Islet of Langerhans (tissue), 1 donor: ENCODE measurements around the gene SLC35A4.

Experiments
- FAIRE-seq: peaks from one replicate; lab custom pipeline; 2011; peaks lifted over from hg19 to GRCh38; lab: Jason Lieb, UNC

SLC35A4 gene

DNA sequence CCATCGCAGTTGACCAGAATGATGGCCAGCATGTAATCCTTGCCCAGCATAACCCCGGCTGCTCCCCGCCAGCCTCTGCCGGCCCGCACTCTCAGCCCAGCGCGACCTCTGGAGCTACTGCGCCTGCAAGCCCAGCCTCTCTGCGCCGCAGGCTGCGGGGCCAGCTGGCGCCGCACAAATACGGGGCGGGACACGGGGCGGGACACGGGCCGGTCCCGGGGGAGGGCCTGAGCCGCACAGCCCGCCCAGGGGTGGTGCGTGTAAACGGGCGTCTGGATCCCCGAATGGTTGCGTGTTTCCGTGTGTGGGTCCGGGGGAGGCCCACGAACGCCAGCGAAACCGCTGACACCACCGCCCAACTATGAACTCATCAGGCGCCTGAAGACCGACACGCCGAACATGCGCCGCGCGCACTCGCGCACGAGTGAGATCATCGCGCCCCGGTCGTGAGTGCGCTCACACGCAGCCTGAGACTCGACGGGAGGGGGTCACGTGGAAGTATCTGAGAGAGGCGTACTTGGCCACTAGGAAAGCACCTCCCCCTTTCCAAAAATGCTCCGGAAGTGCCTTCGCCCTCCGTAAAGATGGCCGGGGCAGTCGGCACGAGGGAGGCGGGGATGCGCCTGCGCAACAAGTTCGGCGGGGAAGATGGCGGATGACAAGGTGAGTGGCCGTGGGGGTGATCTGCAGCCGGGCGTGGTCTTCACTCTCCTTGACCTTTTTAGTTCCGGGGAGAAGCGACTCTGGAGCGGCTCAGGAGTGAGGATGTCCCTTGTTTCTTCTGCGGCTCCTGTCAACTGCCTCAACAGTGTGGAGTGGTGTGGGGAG is at the start of gene SLC35A4, which contains the start of gene APBB3:
Gene SLC35A4 (plus strand): TSS at position 633 of the 828 bp plus-strand sequence. CDS start 2,342 bp downstream, outside the sequence.
Gene APBB3 (minus strand): TSS at position 403 of the 828 bp plus-strand sequence. CDS start 353 bp downstream, at position 50.
- peak; percentile 9 for FAIRE-seq

- FAIRE-seq, result no peak
These were observed 40.6 kb upstream of the SLC35A4 start for GRCh38 chr5:140524003-140524402.

GRCh38 chr5:140540227-140540626 is 24.4 kb upstream of the SLC35A4 start:
- no peak for FAIRE-seq

- no peak for FAIRE-seq
These were observed 21.7 kb upstream of the SLC35A4 start for GRCh38 chr5:140542972-140543371.

DNA sequence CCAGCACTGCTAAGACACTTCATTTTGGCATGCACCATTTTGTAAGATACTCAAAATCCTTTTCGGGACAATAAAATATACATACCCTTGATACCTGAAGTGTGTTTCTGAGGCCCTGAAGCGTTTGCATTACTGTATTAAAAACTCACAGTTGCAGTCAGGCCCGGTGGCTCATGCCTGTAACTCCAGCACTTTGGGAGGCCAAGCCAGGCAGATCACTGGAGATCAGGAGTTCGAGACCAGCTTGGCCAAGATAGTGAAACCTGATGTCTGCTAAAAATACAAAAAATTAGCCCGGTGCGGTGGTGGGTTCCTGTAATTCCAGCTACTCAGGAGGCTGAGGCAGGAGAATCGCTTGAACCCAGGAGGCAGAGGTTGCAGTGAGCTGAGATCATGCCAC is 19.6 kb upstream of the SLC35A4 start:
- FAIRE-seq, result no peak

DNA sequence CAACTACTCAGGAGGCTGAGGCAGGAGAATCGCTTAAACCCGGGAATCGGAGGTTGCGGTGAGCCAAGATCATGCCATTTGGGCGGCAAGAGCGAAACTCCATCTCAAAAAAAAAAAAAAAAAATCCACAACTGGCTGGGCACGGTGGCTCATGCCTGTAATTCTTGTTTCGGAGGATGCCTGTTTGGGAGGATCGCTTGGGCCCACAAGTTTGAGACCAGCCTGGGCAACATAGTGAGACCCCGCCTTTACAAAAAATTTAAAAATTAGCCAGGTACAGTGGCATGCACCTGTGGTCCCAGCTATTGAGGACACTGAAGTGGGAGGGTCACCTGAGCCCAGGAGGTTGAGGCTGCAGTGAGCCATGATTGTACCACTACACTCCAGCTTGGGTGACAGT is 19.0 kb upstream of the SLC35A4 start:
- no peak for FAIRE-seq

DNA sequence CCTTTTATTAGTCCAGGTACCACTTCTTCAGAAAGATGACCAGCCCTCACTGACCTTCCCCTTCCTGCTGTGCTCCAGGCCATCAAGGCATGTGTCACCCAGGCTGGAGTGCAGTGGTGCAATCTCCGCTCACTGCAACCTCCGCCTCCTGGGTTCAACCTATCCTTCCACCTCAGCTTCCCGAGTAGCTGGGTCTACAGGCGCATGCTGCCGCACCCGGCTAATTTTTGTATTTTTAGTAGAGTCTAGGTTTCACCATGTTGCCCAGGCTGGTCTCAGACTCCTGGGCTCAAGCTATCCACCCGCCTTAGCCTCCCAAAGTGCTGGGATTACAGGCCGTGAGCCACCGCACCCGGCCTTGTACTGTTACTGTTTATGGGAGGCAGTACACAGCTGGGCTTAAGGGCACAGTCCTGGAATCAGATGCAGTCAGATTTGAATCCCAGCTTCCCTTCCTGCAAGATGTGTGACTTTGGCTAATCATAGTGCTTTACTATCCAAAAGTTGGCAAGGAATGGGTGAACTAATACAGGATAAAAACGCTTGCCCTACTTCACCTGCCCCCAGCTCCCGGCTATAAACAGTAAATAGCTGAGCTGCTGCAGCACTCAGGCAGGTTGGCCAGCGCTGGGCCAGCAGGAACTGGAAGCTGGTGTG is 17.6 kb upstream of the SLC35A4 start:
- FAIRE-seq, result no peak

GRCh38 chr5:140547508-140548299 is 16.9 kb upstream of the SLC35A4 start, which contains the start of gene EIF4EBP3:
Gene EIF4EBP3 (plus strand): TSS chr5:140547662. CDS start chr5:140547738, 76 bp downstream.
- peak; percentile 33 for FAIRE-seq

DNA sequence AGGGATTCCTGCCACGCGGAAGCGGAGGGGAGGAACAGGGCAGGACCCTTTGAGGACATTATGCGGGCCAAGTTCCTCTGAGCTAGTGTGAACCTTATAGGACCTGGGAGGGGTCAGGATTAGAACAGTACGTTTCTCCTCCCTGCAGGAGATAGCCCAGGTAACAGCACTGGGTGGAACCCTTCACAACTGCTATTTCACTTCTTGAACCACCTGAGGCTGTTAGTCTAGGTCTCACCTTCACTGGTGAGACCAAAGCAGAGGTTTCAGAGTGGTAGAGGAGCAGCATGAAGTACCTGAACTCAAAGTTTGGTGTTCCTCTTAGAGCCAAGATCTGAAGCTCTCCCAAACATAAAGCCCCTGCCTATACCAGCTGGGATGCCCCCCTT is 16.3 kb upstream of the SLC35A4 start:
- no peak for FAIRE-seq

GRCh38 chr5:140548791-140549190 is 15.8 kb upstream of the SLC35A4 start:
- FAIRE-seq, result no peak

DNA sequence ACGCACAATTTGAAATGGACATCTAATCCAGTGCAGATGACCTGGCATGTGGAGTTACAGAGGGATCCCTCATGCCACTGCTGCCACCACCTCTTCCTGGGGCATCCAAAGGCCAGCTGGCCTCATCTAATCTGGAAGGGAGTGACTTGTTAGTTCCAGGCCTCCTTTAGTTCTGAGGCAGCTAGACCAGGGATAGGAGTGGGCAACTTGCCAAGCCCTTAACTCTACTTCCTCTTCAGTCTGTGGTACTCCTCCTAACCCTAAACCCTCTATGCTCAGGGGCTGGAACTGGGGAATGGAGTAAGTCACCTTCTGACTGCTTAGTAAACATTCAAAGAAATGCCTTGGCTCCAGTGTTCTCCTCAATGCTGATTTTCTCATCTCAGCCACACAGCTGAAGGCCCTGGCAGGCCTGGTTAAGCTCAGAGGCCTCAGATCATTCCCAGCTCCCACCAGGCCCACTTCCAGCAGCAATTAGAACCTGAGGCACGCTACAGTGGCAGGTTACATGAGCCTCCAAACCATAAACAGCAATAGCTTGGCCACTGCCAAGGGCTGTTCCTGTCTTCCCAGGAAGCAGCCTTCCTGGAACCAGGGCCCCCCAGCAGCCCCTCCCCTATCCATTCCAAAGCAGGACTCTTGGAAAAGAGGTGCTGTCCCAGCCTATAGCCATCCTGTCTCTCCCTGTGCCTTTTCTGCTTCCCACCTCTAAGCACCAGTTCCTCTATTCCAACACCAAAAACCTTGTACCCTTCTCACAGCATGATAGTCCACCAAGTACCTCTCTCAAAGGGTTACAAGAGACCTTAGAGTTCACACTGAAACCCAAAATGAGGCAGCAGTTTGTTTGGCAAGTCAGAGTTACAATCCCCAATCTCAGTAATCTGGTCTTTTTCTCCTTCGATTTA is 15.1 kb upstream of the SLC35A4 start:
- no peak for FAIRE-seq

DNA sequence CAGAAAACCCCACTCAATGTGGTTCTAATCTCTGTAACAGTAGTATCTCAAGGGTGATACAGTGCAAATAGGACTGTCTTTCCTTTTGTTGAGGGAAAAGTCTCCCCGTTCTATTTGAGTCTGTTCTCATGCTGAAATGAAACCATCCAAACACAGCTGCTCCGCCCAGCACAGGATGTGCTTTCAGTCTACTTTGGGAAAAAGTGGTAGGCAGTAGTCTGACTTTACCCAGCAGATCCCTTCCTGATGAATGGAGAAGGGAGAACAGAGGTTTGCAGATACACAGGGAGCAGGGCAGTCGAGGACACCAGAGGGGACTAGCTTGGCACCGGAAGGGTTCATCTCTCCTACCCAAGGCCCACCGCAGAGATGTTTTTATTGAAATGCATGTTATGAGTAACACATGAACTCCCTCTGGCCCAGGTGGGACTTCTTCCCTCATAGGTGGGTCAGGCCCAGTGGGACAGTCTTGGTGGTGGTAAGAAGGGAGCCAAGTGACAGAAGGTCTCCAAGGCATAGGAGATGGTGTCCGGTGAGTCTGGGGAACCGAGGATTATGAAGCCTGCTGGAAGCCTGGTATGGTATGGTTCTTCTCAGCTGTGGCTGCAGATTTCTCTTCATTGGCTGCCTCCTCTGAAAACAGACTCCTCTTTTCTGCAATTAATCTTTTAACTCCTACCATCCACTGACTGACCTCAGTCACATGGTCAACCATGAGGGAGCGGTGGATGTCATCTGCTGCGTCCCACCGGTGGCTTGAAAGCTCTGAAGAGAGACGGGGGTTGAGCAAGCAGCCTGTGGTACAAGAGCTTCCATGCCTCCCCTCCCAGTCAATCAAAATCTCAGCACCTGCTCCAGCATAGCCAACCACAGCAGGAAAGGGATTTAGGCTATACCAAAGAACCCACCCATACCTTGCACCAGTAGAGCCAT is 14.2 kb upstream of the SLC35A4 start:
- no peak for FAIRE-seq

DNA sequence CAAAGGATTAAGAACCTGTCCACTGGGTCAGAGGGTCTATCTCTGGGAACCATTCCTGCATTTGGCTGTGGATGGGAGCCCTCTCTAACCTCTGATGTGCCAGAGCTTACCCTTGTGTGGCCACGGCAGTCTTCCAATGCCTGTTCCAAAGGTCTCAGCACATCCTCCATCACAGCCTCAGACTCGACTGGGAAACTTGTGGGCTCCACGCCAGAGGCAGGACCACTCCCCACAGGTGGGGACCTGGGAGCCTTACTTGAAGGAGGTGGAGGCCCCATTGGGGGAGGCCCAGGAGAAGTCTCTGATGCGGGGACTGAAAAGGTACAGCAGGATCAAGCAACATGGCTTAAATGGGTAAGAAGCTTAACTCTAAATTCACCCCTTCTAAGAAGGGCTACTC is 12.8 kb upstream of the SLC35A4 start:
- FAIRE-seq, result no peak

DNA sequence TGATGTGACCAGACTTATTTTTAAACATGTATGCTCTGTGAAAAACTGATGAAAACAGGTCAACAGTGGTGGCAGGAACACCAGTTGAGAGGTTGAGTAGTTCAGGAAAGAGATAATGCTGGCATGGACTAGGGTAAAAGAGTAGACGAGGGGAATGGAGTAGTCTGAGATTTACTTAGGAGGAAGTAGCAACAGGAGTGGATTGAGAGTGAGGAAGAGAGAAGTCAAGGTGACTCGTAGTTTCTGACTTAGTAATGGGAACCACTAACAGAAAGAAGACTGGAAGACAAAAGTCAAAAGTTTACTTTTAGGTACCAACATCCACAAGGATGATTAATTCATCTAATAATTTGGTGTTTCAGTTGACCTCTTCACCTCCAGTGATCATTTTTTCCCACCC is 11.0 kb upstream of the SLC35A4 start:
- no peak for FAIRE-seq

GRCh38 chr5:140554454-140554853 is 10.2 kb upstream of the SLC35A4 start:
- no peak for FAIRE-seq

DNA sequence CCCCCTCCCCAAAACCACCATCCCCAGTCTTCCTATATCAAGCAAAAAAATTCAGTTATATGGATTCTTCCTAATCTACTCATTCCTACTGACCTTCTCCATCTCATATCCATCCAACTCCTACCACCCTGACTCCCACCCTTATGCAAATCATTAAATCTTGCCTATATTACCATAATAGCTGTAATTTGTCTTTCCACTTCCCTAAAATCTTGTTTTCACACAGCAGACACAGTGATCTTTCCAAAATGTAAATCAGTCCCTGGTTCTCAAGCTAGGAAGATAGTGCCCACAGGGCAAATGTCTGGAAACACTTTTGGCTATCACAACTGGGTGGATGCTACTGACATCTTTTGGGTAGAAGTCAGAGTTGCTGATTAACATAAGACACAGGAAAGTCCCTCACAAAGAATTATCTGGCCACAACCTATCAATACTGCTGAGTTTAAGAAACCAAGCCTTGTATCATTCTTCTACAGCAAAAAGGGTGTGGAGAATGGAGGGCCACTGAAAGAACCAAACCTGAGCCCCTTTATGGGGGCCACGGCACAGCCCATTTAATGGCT is 8.8 kb upstream of the SLC35A4 start:
- FAIRE-seq, result no peak

GRCh38 chr5:140556438-140556837 is 8.2 kb upstream of the SLC35A4 start:
- no peak for FAIRE-seq

DNA sequence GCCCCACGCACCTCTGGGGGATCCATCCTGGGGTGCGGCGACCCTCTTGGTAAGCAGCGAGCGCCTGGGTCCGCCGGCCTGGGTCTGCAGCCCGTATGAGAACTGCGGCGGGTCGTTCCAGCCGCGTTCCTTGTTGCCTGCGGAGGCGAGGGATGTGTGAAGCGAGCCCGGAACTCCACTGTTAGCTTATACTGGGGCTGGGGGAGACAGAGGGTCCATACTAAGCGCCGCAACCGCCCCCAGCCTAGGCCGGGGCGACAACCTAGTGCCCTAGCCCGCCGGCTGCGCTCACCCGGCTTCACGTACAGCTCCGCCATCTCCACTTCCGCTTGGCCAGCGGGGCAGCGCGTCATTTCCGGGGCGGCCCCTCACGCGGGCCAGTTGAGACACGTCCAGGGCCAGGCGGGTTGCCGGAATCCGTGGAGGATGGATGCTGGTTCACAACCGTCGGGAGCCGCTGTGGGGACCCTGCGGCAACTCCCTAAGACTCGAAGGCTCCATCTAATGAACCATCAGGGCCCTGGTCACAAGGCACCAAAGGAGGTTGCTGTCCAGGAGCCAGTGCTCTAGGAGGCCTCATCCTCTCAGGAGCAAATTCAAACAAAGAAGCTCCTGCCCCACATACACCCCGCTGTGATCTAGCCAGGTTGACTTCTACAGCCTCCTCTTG is 7.4 kb upstream of the SLC35A4 start, which contains the start of gene SRA1:
Gene SRA1 (minus strand): TSS at position 338 of the 670 bp plus-strand sequence. CDS start 21 bp downstream, at position 317.
- FAIRE-seq, result no peak

DNA sequence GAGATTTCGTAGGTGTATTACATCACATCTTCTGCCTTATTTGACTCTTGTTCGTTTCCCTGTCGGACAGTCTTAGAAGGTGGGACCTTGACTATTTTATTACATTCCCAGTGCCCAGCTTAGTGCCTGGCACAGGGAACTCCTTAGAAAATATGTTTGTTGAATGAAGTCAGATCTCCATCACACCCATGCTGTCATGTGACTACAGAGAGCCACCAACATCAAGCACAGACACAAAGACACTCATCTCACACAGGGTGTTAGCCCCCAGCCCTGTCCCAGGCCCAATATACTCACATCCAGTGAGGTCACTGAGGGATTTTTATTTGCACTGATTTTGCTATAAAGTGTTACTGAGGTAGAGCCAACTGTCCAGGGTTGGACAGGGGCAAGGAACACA is 6.7 kb upstream of the SLC35A4 start:
- FAIRE-seq, result no peak
